HepG2 (cell line): ENCODE data around the gene CHST3. TPM values are rescaled to one million over a fixed set of nuclear protein-coding genes. Genes with fewer than 3 reads are reported as not detected.

Experiments used
- NR2F6 ChIP-seq, 2 experiments: IDR thresholded peaks; 2 replicates each; pipeline ENCODE4 v1.6.1; 2016; ENCODE audit warnings: antibody characterized with exemption in 1 of 2, mild to moderate bottlenecking in 1 of 2
- TBX2 ChIP-seq: sonication (generic); formaldehyde crosslinking; IDR thresholded peaks from 2 replicates; pipeline ENCODE4 v1.5.0; 2020; ENCODE audit warnings: missing genetic modification reagents, mild to moderate bottlenecking, borderline replicate concordance
- polyA plus RNA-seq, 8 experiments: library from polyadenylated mRNA; depleted of rRNA in 3 of 8; stranded (reverse) in 7 of 8; unstranded in 1 of 8; fragments of >200 nt; fragmentation: Illumina TruSeq in 4 of 8; extraction: Trizol in 4 of 8; gene quantifications; 2 replicates each; pipeline versions ENCODE4 v1.2.1 to v1.2.3, GENCODE V29; 2011 to 2016; ENCODE audit warnings: low read depth in 4 of 8, missing spikeins in 1 of 8, mixed read lengths in 1 of 8; ENCODE audit not compliant: insufficient read depth in 1 of 8
- total RNA-seq, 5 experiments: library from RNA; depleted of rRNA; stranded (reverse); fragments of >200 nt; fragmentation: Illumina TruSeq; extraction: Trizol; gene quantifications; 2 replicates each; pipeline ENCODE4 v1.2.3, GENCODE V29; 2016; ENCODE audit warnings: low read depth in 1 of 5
- TF ChIP-seq, protein P1 (sequence below), 2 experiments: sonication (generic) in 1 of 2; formaldehyde crosslinking in 1 of 2; IDR thresholded peaks; 2 replicates each; pipeline versions ENCODE4 v1.4.0 to v1.6.1; 2018 to 2020; ENCODE audit warnings: missing genetic modification reagents in 2 of 2, borderline replicate concordance in 1 of 2, low read depth in 1 of 2, mild to moderate bottlenecking in 1 of 2, missing biosample characterization in 1 of 2
- TF ChIP-seq, protein P2 (sequence below): sonication (generic); formaldehyde crosslinking; IDR thresholded peaks from 2 replicates; pipeline ENCODE4 v1.5.1; 2020; ENCODE audit warnings: mild to moderate bottlenecking, missing genetic modification reagents, moderate library complexity
- TF ChIP-seq, protein P3 (sequence below): sonication (generic); formaldehyde crosslinking; IDR thresholded peaks from 2 replicates; pipeline ENCODE4 v1.5.0; 2020; ENCODE audit warnings: mild to moderate bottlenecking, missing genetic modification reagents, moderate library complexity

Gene CHST3
- total and polyA plus RNA-seq, 2 of the 13 experiments (the other 11 are each of a cell fraction or from before 2014, with no cell fraction given), result 7.2 to 18.7 TPM

DNA sequence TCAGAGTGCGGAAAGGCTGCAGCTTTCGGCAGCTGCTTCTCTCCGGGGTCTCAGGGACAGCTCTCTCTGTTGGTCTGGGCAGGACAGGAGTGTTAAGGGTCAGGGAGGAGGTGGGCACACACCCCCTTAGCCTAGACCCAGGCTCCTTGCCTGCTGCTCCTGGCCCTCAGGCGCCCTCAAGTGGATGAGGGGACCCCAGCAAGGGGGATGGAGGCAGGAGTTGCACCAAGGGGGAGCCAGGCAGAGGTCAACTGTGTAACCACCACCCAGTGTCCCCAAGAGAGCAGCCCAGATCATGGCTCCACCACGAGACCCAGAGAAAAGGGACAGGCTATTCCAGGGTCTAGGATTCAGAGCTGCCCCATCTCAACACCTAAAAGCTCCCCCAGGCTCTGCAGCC is 97.3 kb downstream of the CHST3 start (continued):
- TF ChIP-seq, protein P1, sequence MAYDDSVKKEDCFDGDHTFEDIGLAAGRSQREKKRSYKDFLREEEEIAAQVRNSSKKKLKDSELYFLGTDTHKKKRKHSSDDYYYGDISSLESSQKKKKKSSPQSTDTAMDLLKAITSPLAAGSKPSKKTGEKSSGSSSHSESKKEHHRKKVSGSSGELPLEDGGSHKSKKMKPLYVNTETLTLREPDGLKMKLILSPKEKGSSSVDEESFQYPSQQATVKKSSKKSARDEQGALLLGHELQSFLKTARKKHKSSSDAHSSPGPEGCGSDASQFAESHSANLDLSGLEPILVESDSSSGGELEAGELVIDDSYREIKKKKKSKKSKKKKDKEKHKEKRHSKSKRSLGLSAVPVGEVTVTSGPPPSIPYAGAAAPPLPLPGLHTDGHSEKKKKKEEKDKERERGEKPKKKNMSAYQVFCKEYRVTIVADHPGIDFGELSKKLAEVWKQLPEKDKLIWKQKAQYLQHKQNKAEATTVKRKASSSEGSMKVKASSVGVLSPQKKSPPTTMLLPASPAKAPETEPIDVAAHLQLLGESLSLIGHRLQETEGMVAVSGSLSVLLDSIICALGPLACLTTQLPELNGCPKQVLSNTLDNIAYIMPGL (CRISPR knock-in tag; IDR thresholded peaks at IDR 0.05; ENCODE audit: borderline replicate concordance in 1 of 2, low read depth in 1 of 2), result 0 out of 4 replicates have a peak, but pooled peaks of 1 of the 2 experiments have one; percentile 22
- no peak for TF ChIP-seq NR2F6 (IDR thresholded peaks at IDR 0.05)
- 0 out of 2 replicates have a peak, but pooled peaks have one; percentile 10 for TF ChIP-seq NR2F6 (CRISPR knock-in tag; IDR thresholded peaks at IDR 0.05)
- TF ChIP-seq, protein P2, sequence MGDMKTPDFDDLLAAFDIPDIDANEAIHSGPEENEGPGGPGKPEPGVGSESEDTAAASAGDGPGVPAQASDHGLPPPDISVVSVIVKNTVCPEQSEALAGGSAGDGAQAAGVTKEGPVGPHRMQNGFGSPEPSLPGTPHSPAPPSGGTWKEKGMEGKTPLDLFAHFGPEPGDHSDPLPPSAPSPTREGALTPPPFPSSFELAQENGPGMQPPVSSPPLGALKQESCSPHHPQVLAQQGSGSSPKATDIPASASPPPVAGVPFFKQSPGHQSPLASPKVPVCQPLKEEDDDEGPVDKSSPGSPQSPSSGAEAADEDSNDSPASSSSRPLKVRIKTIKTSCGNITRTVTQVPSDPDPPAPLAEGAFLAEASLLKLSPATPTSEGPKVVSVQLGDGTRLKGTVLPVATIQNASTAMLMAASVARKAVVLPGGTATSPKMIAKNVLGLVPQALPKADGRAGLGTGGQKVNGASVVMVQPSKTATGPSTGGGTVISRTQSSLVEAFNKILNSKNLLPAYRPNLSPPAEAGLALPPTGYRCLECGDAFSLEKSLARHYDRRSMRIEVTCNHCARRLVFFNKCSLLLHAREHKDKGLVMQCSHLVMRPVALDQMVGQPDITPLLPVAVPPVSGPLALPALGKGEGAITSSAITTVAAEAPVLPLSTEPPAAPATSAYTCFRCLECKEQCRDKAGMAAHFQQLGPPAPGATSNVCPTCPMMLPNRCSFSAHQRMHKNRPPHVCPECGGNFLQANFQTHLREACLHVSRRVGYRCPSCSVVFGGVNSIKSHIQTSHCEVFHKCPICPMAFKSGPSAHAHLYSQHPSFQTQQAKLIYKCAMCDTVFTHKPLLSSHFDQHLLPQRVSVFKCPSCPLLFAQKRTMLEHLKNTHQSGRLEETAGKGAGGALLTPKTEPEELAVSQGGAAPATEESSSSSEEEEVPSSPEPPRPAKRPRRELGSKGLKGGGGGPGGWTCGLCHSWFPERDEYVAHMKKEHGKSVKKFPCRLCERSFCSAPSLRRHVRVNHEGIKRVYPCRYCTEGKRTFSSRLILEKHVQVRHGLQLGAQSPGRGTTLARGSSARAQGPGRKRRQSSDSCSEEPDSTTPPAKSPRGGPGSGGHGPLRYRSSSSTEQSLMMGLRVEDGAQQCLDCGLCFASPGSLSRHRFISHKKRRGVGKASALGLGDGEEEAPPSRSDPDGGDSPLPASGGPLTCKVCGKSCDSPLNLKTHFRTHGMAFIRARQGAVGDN, result peak; percentile 48; the same call in 1 of the 2 replicates
- TF ChIP-seq, protein P3, sequence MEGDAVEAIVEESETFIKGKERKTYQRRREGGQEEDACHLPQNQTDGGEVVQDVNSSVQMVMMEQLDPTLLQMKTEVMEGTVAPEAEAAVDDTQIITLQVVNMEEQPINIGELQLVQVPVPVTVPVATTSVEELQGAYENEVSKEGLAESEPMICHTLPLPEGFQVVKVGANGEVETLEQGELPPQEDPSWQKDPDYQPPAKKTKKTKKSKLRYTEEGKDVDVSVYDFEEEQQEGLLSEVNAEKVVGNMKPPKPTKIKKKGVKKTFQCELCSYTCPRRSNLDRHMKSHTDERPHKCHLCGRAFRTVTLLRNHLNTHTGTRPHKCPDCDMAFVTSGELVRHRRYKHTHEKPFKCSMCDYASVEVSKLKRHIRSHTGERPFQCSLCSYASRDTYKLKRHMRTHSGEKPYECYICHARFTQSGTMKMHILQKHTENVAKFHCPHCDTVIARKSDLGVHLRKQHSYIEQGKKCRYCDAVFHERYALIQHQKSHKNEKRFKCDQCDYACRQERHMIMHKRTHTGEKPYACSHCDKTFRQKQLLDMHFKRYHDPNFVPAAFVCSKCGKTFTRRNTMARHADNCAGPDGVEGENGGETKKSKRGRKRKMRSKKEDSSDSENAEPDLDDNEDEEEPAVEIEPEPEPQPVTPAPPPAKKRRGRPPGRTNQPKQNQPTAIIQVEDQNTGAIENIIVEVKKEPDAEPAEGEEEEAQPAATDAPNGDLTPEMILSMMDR (CRISPR knock-in tag), result peak; percentile 82
- 0 out of 2 replicates have a peak, but pooled peaks have one; percentile 35 for TF ChIP-seq TBX2 (CRISPR knock-in tag)
